Left lung (tissue), 10 donors: ENCODE data around the gene PCSK4. TPM values are rescaled to one million over a fixed set of nuclear protein-coding genes. Genes with fewer than 3 reads are reported as not detected.

ENCODE experiments used
- ATAC-seq: fragments of 200-7000 bp; cut with Tn5 transposase; one replicate; pipeline ENCODE4 v1.9.1; 2020; ENCODE audit warnings: moderate library complexity
- DNase-seq, 4 donors: peaks; one replicate each; pipeline ENCODE4 v3.0.0-alpha.2; 2013 to 2020
- H3K27ac ChIP-seq, 2 donors: fragments of 200-600 bp; sonication (generic) in 1 of 2; one replicate each; pipeline versions ENCODE4 v1.5.0 to v1.8.0; 2020 to 2021
- H3K27me3 ChIP-seq, 2 donors: fragments of 200-600 bp; sonication (generic) in 1 of 2; one replicate each; pipeline versions ENCODE4 v1.5.0 to v1.8.0; 2020 to 2021
- H3K36me3 ChIP-seq, 2 donors: fragments of 200-600 bp; sonication (generic) in 1 of 2; one replicate each; pipeline versions ENCODE4 v1.5.0 to v1.8.0; 2020 to 2021
- H3K4me1 ChIP-seq, 2 donors: fragments of 200-600 bp; one replicate each; pipeline ENCODE4 v1.8.0; 2021
- H3K4me3 ChIP-seq, 2 donors: fragments of 200-600 bp; sonication (generic) in 1 of 2; one replicate each; pipeline versions ENCODE4 v1.5.0 to v1.8.0; 2020 to 2021; ENCODE audit warnings: mild to moderate bottlenecking in 1 of 2
- H3K9me3 ChIP-seq, 2 donors: fragments of 200-600 bp; sonication (generic) in 1 of 2; one replicate each; pipeline versions ENCODE4 v1.5.0 to v1.8.0; 2020 to 2021
- CTCF ChIP-seq, 2 donors: fragments of 200-600 bp; sonication (generic) in 1 of 2; IDR thresholded peaks; one replicate each; pipeline versions ENCODE4 v1.5.0 to v1.8.0; 2021; ENCODE audit warnings: antibody characterized with exemption in 2 of 2
- intact Hi-C, 2 donors: fragments of 100-400 bp; cut with DNase I; formaldehyde crosslinking; loops; one replicate each; pipeline versions ENCODE4 v1.11.2 to v1.14.2; 2022
- polyA plus RNA-seq, 6 donors: library from polyadenylated mRNA; unstranded; fragments of 120-200 nt; gene quantifications; one replicate each; pipeline ENCODE4 v1.2.1, GENCODE V29; 2013; ENCODE audit not compliant: insufficient read length in 6 of 6
- total RNA-seq, 2 donors: library from RNA; stranded (reverse); fragmentation: NEBNext Ultra II Directional; extraction: Animal tissue kit (Norgen Biotek cat#: 25700); gene quantifications; one replicate each; pipeline ENCODE4 v1.2.1, GENCODE V29; 2021
- donor health status: DM: no; HTN: yes; CAD: no.
- donor health status: DM: no; HTN: no; CAD: no.

Gene PCSK4
- total and polyA plus RNA-seq, 8 donors: 1.9 to 6.1 (median 4.0) TPM

DNA sequence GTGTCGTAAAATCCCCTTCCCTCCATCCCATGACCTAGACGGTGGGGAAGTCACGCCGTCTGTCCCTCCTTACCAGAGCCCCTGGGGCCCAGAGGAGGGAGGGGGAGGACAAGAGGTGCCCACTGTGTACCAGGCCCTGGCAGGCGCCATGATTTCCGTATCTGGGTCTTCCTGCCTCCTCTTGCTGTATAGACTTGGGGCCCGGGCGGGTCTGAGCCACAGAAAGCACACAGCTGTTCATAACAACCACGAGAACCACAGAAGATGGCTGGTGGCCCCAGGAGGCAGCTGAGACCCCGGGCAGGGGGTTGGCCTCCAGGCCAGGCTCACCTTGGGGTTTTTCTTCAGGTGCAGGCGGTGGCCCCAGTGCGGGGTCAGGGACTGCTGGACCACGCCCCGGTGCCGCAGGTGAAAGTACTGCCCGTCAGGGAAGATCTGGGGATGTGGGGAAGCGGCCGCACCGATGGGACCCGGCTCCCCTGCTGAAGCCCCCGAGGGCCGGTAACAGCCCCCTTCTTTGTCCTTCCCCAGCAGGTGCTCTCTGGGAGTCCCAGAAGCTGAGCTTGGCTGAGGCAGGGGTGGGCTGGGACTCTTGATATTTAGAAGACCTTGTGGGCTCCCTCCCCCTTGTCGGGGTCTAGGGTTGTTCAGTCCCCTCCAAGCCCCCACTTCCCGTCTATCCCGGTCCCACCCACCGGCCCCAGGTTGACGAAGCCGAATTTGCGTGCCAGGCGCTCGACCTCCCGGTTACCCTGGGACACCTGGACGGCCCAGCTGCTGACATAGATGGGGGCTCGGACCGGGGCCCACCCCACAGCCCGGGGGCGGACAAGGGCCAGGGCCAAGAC, 463 bp downstream of the PCSK4 start:
- Histone ChIP-seq H3K9me3 (no peaks in the 10 kb centered on the region), H3K27me3 (peaks cover 0 to 33% of the 10 kb centered on the region in 2 donors), H3K27ac (peak overlapping the region; percentile 36 to 71), H3K36me3 (no peaks in the 10 kb centered on the region), H3K4me3 (peak overlapping the region; percentile 43 to 53), H3K4me1 (peaks cover 5 to 18% of the 10 kb centered on the region in 2 donors)
- intact Hi-C loops: no loop called here
- no peak for TF ChIP-seq CTCF (IDR thresholded peaks at IDR 0.05)
- DNase-seq (peak in 1 of 4 donors; percentile 70), ATAC-seq (no peak)

DNA sequence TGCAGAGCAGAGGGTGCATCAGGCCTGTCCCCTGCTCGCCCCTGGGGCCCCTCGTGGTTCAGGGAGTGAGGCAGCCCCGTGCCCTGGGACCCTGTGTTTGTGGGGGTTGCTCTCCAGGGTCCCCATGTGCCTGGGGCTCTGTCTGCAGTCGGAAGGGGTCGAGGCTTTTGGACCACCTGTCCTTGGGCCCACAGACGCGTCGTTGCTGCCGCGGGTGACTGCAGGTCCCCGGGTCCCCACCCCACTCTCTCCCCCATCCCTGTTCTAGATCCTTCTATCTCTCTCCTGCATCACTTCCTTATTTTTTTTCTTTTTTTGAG, 1.9 kb downstream of the PCSK4 start:
- TF ChIP-seq CTCF (IDR thresholded peaks at IDR 0.05): no peak
- Histone ChIP-seq H3K36me3 (no peaks in the 10 kb centered on the region), H3K9me3 (no peaks in the 10 kb centered on the region), H3K4me1 (peaks cover 5 to 18% of the 10 kb centered on the region in 2 donors), H3K27me3 (peaks cover 0 to 30% of the 10 kb centered on the region in 2 donors), H3K4me3 (no peak overlapping the region), H3K27ac (no peak overlapping the region)
- ATAC-seq (no peak), DNase-seq (no peak)
- intact Hi-C loops: no loop called here

- H3K27me3 ChIP-seq: peaks cover 0 to 25% of the 10 kb centered on the region in 2 donors
- TF ChIP-seq CTCF (IDR thresholded peaks at IDR 0.05): no peak
- DNase-seq (peak in 1 of 4 donors; percentile 68), ATAC-seq (no peak)
- no peak overlapping the region for H3K4me3 ChIP-seq
- peaks cover 5 to 18% of the 10 kb centered on the region in 2 donors for H3K4me1 ChIP-seq
- intact Hi-C loops: no loop called here
- H3K36me3 ChIP-seq: no peaks in the 10 kb centered on the region
- no peak overlapping the region for H3K27ac ChIP-seq
- no peaks in the 10 kb centered on the region for H3K9me3 ChIP-seq
Measured at GRCh38 chr19:1487576-1488281, 2.4 kb downstream of the PCSK4 start.

DNA sequence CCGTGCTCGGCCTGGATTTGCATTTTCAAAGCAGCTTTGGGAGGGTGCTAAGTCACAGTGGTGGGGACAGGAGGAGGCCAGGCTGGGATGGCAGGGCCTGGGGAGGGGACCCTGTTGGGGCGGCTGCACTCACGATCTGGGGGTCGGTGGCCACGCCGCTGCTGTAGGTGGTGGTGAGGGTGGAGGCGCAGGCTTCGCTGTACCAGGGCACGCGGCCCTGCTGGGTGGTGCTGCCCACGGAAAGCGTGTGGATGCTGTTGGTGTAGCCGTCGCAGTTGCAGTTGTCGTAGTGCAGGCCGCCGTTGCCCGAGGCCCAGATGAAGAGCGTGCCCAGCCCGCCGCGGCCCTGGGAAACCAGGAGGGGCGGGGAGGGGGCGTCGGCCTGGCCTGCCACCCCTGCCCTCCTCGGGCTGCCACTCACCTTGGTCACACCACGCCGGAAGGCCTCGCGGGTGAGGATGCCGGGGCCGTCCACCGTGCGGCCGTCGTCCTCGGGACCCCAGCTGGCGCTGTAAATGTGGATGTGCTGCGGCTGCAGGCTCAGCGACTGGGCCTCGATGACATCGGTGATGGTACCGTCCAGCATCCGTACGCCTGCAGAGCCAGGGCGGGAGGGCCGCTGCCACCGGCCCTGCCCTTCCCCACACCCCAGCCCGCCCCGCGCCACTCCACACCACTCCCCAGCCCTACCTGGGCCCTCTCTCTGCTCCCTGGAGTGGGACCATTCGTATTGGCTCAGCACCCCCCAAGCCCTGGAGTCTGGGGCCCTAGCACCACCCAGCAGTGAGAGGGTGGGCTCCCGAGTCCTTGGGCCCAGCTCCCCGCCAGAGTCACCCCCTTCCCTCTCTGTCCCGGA, 3.2 kb downstream of the PCSK4 start:
- no peak for TF ChIP-seq CTCF (IDR thresholded peaks at IDR 0.05)
- Histone ChIP-seq H3K9me3 (no peaks in the 10 kb centered on the region), H3K4me3 (no peak overlapping the region), H3K27me3 (peaks cover 0 to 17% of the 10 kb centered on the region in 2 donors), H3K27ac (no peak overlapping the region), H3K36me3 (no peaks in the 10 kb centered on the region), H3K4me1 (peaks cover 5 to 18% of the 10 kb centered on the region in 2 donors)
- DNase-seq (peak in 1 of 4 donors; percentile 69), ATAC-seq (no peak)
- intact Hi-C loops: no loop called here
